H1 (cell line): ENCODE measurements around the gene BRD7. TPM values are rescaled to one million over a fixed set of nuclear protein-coding genes. Genes with fewer than 3 reads are reported as not detected.

ENCODE experiments used
- CBX5 ChIP-seq: fragments of 300-800, 300-1000 bp; sonication (generic); IDR thresholded peaks from 2 replicates; pipeline ENCODE4 v1.7.1; 2016; ENCODE audit warnings: antibody characterized with exemption, low read length, low read depth
- FOSL1 ChIP-seq: IDR thresholded peaks from 2 replicates; pipeline ENCODE4 v1.6.1; 2011; ENCODE audit warnings: mild to moderate bottlenecking, low read depth, low read length, moderate library complexity; ENCODE audit not compliant: insufficient read depth
- GABPA ChIP-seq: IDR thresholded peaks from 2 replicates; pipeline ENCODE4 v1.6.1; 2011; ENCODE audit warnings: mild to moderate bottlenecking, low read length, moderate library complexity, borderline replicate concordance; ENCODE audit not compliant: insufficient read depth
- NRF1 ChIP-seq: IDR thresholded peaks from 2 replicates; pipeline ENCODE4 v1.6.1; 2011; ENCODE audit warnings: mild to moderate bottlenecking, low read depth, low read length, improper control_type of control experiment
- RBBP5 ChIP-seq: IDR thresholded peaks from 2 replicates; pipeline ENCODE4 v1.7.1; 2012; ENCODE audit warnings: low read depth, mild to moderate bottlenecking, inconsistent platforms, low read length, moderate library complexity, borderline replicate concordance
- SAP30 ChIP-seq: fragments of 300-600 bp; sonication (generic); IDR thresholded peaks from 2 replicates; pipeline ENCODE4 v1.7.1; 2012; ENCODE audit warnings: low read length, moderate library complexity, mild to moderate bottlenecking, inconsistent platforms; ENCODE audit not compliant: insufficient read depth, insufficient replicate concordance
- SRF ChIP-seq: IDR thresholded peaks from 2 replicates; pipeline ENCODE4 v1.6.1; 2011; ENCODE audit warnings: mild to moderate bottlenecking, low read depth, low read length, moderate library complexity
- TBP ChIP-seq: IDR thresholded peaks from 2 replicates; pipeline ENCODE4 v1.6.1; 2011; ENCODE audit warnings: low read depth, low read length, improper control_type of control experiment
- polyA plus RNA-seq, 7 experiments: library from polyadenylated mRNA; depleted of rRNA in 3 of 7; stranded (reverse) in 5 of 7; unstranded in 2 of 7; fragments of >200 nt in 5 of 7; fragments of 200-250 nt in 2 of 7; gene quantifications; 1 replicate in 5 of 7; 2 replicates in 1 of 7; 4 replicates in 1 of 7; pipeline versions ENCODE4 v1.2.1 to v1.2.3, GENCODE V29; 2011 to 2013; ENCODE audit warnings: missing spikeins in 2 of 7, mixed read lengths in 2 of 7
- total RNA-seq: library from RNA; stranded (reverse); fragmentation: NEBNext Ultra II Directional; extraction: Animal tissue kit (Norgen Biotek cat#: 25700); gene quantifications from 2 replicates; pipeline ENCODE4 v1.2.1, GENCODE V29; 2021
- TF ChIP-seq, protein P1 (sequence below): fragments of 300-600 bp; sonication (generic); IDR thresholded peaks from 2 replicates; pipeline ENCODE4 v1.7.1; 2012; ENCODE audit warnings: low read length, moderate library complexity, mild to moderate bottlenecking, inconsistent platforms; ENCODE audit not compliant: insufficient replicate concordance

BRD7 gene
- total and polyA plus RNA-seq, 2 of the 8 experiments (the other 6 are each of a cell fraction or from before 2014, with no cell fraction given) = 42.5 to 120 TPM

DNA sequence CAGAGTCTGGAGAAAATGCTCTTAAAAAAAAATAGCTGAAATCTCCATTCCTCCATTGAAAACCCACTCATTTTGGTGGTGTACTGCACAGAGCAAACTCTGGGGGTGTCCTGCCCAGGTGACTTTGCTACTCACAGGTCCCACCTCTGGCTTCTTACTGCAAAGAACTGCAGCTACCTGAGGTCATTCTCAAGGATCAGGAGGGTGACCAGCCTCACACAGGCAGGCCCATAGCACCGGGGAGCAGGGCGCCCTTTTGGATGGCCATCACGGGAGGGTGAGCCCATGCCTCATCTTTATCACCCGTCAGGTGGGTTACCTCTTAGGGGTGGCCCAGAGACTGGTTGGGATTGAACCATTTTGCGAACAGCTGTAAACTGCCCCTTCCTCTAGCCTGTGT is 32.6 kb upstream of the BRD7 start (continued):
- TF ChIP-seq, protein P1, sequence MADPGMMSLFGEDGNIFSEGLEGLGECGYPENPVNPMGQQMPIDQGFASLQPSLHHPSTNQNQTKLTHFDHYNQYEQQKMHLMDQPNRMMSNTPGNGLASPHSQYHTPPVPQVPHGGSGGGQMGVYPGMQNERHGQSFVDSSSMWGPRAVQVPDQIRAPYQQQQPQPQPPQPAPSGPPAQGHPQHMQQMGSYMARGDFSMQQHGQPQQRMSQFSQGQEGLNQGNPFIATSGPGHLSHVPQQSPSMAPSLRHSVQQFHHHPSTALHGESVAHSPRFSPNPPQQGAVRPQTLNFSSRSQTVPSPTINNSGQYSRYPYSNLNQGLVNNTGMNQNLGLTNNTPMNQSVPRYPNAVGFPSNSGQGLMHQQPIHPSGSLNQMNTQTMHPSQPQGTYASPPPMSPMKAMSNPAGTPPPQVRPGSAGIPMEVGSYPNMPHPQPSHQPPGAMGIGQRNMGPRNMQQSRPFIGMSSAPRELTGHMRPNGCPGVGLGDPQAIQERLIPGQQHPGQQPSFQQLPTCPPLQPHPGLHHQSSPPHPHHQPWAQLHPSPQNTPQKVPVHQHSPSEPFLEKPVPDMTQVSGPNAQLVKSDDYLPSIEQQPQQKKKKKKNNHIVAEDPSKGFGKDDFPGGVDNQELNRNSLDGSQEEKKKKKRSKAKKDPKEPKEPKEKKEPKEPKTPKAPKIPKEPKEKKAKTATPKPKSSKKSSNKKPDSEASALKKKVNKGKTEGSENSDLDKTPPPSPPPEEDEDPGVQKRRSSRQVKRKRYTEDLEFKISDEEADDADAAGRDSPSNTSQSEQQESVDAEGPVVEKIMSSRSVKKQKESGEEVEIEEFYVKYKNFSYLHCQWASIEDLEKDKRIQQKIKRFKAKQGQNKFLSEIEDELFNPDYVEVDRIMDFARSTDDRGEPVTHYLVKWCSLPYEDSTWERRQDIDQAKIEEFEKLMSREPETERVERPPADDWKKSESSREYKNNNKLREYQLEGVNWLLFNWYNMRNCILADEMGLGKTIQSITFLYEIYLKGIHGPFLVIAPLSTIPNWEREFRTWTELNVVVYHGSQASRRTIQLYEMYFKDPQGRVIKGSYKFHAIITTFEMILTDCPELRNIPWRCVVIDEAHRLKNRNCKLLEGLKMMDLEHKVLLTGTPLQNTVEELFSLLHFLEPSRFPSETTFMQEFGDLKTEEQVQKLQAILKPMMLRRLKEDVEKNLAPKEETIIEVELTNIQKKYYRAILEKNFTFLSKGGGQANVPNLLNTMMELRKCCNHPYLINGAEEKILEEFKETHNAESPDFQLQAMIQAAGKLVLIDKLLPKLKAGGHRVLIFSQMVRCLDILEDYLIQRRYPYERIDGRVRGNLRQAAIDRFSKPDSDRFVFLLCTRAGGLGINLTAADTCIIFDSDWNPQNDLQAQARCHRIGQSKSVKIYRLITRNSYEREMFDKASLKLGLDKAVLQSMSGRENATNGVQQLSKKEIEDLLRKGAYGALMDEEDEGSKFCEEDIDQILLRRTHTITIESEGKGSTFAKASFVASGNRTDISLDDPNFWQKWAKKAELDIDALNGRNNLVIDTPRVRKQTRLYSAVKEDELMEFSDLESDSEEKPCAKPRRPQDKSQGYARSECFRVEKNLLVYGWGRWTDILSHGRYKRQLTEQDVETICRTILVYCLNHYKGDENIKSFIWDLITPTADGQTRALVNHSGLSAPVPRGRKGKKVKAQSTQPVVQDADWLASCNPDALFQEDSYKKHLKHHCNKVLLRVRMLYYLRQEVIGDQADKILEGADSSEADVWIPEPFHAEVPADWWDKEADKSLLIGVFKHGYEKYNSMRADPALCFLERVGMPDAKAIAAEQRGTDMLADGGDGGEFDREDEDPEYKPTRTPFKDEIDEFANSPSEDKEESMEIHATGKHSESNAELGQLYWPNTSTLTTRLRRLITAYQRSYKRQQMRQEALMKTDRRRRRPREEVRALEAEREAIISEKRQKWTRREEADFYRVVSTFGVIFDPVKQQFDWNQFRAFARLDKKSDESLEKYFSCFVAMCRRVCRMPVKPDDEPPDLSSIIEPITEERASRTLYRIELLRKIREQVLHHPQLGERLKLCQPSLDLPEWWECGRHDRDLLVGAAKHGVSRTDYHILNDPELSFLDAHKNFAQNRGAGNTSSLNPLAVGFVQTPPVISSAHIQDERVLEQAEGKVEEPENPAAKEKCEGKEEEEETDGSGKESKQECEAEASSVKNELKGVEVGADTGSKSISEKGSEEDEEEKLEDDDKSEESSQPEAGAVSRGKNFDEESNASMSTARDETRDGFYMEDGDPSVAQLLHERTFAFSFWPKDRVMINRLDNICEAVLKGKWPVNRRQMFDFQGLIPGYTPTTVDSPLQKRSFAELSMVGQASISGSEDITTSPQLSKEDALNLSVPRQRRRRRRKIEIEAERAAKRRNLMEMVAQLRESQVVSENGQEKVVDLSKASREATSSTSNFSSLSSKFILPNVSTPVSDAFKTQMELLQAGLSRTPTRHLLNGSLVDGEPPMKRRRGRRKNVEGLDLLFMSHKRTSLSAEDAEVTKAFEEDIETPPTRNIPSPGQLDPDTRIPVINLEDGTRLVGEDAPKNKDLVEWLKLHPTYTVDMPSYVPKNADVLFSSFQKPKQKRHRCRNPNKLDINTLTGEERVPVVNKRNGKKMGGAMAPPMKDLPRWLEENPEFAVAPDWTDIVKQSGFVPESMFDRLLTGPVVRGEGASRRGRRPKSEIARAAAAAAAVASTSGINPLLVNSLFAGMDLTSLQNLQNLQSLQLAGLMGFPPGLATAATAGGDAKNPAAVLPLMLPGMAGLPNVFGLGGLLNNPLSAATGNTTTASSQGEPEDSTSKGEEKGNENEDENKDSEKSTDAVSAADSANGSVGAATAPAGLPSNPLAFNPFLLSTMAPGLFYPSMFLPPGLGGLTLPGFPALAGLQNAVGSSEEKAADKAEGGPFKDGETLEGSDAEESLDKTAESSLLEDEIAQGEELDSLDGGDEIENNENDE = no peak
- TF ChIP-seq NRF1 (no peak), SAP30 (no peak), FOSL1 (no peak), TBP (no peak), RBBP5 (no peak), SRF (no peak), CBX5 (no peak), GABPA (no peak)
